GM12878 (cell line): ENCODE results near the gene LSM12. TPM values are rescaled to one million over a fixed set of nuclear protein-coding genes. Genes with fewer than 3 reads are reported as not detected.

Experiments
- ATAC-seq: fragments of 200-7000 bp; cut with Tn5 transposase; 3 replicates; pipeline ENCODE4 v1.9.1; 2020; ENCODE audit warnings: mild to moderate bottlenecking, moderate library complexity
- BruUV-seq: library from RNA; stranded (reverse); fragments of 400-500 nt; replicated peaks from 2 replicates; lab custom pipeline; 2021; lab: Mats Ljungman, UMichigan
- CTCF ChIA-PET: fragments of 300-600 bp; sonication (Branson Sonifier 250); formaldehyde crosslinking; extraction: SDS; loops from one replicate; lab custom pipeline; 2021; ENCODE audit warnings: inconsistent platforms; lab: Yijun Ruan, JAX
- POLR2A ChIA-PET: fragments of 350-600 bp; formaldehyde crosslinking; extraction: SDS; loops from one replicate; lab custom pipeline; 2021; ENCODE audit warnings: inconsistent platforms; lab: Charles Lee
- RAD21 ChIA-PET: fragments of 300-600 bp; sonication (Branson Sonifier 250); formaldehyde crosslinking; loops from one replicate; lab custom pipeline; 2023; ENCODE audit warnings: antibody characterized with exemption; ENCODE audit not compliant: unreplicated experiment; lab: Charles Lee
- SMC1A ChIA-PET: fragments of 300-600 bp; sonication (Branson Sonifier 250); formaldehyde crosslinking; loops from one replicate; lab custom pipeline; 2023; ENCODE audit not compliant: unreplicated experiment, uncharacterized antibody; lab: Charles Lee
- DNase-seq: peaks from one replicate; pipeline ENCODE4 v3.0.0-alpha.2; 2011; ENCODE audit warnings: low read depth, low spot score
- FAIRE-seq: peaks from 3 replicates; lab custom pipeline; 2011; peaks lifted over from hg19 to GRCh38; lab: Jason Lieb, UNC
- H2AFZ ChIP-seq: 2 replicates; pipeline ENCODE4 v1.6.0; 2011; ENCODE audit warnings: low read depth, low read length, control low read depth; ENCODE audit not compliant: control insufficient read depth
- H3K27ac ChIP-seq: 2 replicates; pipeline ENCODE4 v1.5.1; 2011; ENCODE audit warnings: control low read depth; ENCODE audit not compliant: control insufficient read depth, insufficient read depth
- H3K27me3 ChIP-seq, 2 experiments: replicated peaks in 1 of 2; 2 replicates each; pipeline versions ENCODE4 v1.6.0 to v1.6.1; 2011; ENCODE audit warnings: low read length in 1 of 2; ENCODE audit not compliant: control insufficient read depth in 2 of 2, insufficient read depth in 2 of 2
- H3K36me3 ChIP-seq, 2 experiments: 2 replicates each; pipeline ENCODE4 v1.5.1; 2011; ENCODE audit warnings: low read length in 1 of 2; ENCODE audit not compliant: control insufficient read depth in 2 of 2, insufficient read depth in 2 of 2
- H3K4me1 ChIP-seq: 2 replicates; pipeline ENCODE4 v1.6.1; 2011; ENCODE audit warnings: mild to moderate bottlenecking, low read length, moderate library complexity, mixed read lengths; ENCODE audit not compliant: control insufficient read depth, insufficient read depth
- H3K4me2 ChIP-seq: 2 replicates; pipeline ENCODE4 v1.6.0; 2011; ENCODE audit warnings: control low read depth; ENCODE audit not compliant: control insufficient read depth, insufficient read depth
- H3K4me3 ChIP-seq: fragments of 200-600 bp; sonication (generic); 2 replicates; pipeline ENCODE4 v1.5.1; 2016
- H3K79me2 ChIP-seq: 2 replicates; pipeline ENCODE4 v1.6.0; 2011; ENCODE audit warnings: low read length; ENCODE audit not compliant: control insufficient read depth, insufficient read depth
- H3K9ac ChIP-seq: 2 replicates; pipeline ENCODE4 v1.8.0; 2011; ENCODE audit warnings: low read length, control low read depth, mixed read lengths; ENCODE audit not compliant: control insufficient read depth, insufficient read depth
- H3K9me3 ChIP-seq: replicated peaks from 3 replicates; pipeline ENCODE4 v1.5.1; 2011; ENCODE audit warnings: mild to moderate bottlenecking, low read length; ENCODE audit not compliant: control insufficient read depth, insufficient read depth
- H4K20me1 ChIP-seq: 2 replicates; pipeline ENCODE4 v1.6.0; 2011; ENCODE audit not compliant: control insufficient read depth, insufficient read depth
- CEBPB ChIP-seq, 2 experiments: fragments of 150-350 bp in 1 of 2; IDR thresholded peaks; 2 replicates each; pipeline ENCODE4 v1.6.1; 2012 to 2014; ENCODE audit warnings: low read depth in 2 of 2, low read length in 2 of 2, borderline replicate concordance in 1 of 2, inconsistent platforms in 1 of 2
- E4F1 ChIP-seq: fragments of 450-650 bp; IDR thresholded peaks from 2 replicates; pipeline ENCODE4 v1.6.1; 2018; ENCODE audit warnings: borderline replicate concordance, mild to moderate bottlenecking; ENCODE audit not compliant: partially characterized antibody
- EZH2 ChIP-seq: IDR thresholded peaks from 2 replicates; pipeline ENCODE4 v1.6.1; 2012; ENCODE audit warnings: low read depth, mild to moderate bottlenecking, control low read depth, inconsistent platforms, low read length, borderline replicate concordance; ENCODE audit not compliant: control insufficient read depth
- JUND ChIP-seq: IDR thresholded peaks from 2 replicates; pipeline ENCODE4 v1.6.1; 2012; ENCODE audit warnings: low read depth, mild to moderate bottlenecking, low read length, improper control_type of control experiment, moderate library complexity
- KLF5 ChIP-seq: fragments of 450-650 bp; IDR thresholded peaks from 2 replicates; pipeline ENCODE4 v1.6.1; 2014; ENCODE audit warnings: mild to moderate bottlenecking; ENCODE audit not compliant: partially characterized antibody
- MTA2 ChIP-seq: fragments of 450-650 bp; IDR thresholded peaks from 2 replicates; pipeline ENCODE4 v1.6.1; 2016; ENCODE audit warnings: low read depth, mild to moderate bottlenecking, moderate library complexity
- NFIC ChIP-seq: IDR thresholded peaks from 2 replicates; pipeline ENCODE4 v1.6.1; 2012; ENCODE audit warnings: low read depth, mild to moderate bottlenecking, inconsistent platforms, low read length, moderate library complexity
- PML ChIP-seq: IDR thresholded peaks from 2 replicates; pipeline ENCODE4 v1.6.1; 2012; ENCODE audit warnings: low read length, inconsistent platforms
- RCOR1 ChIP-seq: conservative IDR thresholded peaks from 2 replicates; pipeline ENCODE4 v1.6.1; 2012; ENCODE audit warnings: low read depth, low read length, improper control_type of control experiment
- SIN3A ChIP-seq: IDR thresholded peaks from 2 replicates; pipeline ENCODE4 v1.6.1; 2012; ENCODE audit warnings: low read depth, low read length, improper control_type of control experiment
- SRF ChIP-seq, 2 experiments: IDR thresholded peaks; 2 replicates each; pipeline ENCODE4 v1.6.1; 2011; ENCODE audit warnings: low read depth in 2 of 2, low read length in 2 of 2, mild to moderate bottlenecking in 1 of 2, moderate library complexity in 1 of 2
- STAT3 ChIP-seq: IDR thresholded peaks from 2 replicates; pipeline ENCODE4 v1.6.1; 2011; ENCODE audit warnings: low read depth, low read length, improper control_type of control experiment
- USF2 ChIP-seq: IDR thresholded peaks from 2 replicates; pipeline ENCODE4 v1.6.1; 2011; ENCODE audit warnings: low read depth, low read length, improper control_type of control experiment, borderline replicate concordance
- YY1 ChIP-seq: IDR thresholded peaks from 2 replicates; pipeline ENCODE4 v1.6.1; 2011; ENCODE audit warnings: low read depth, mild to moderate bottlenecking, low read length
- ZBTB33 ChIP-seq: fragments of 450-650 bp; IDR thresholded peaks from 2 replicates; pipeline ENCODE4 v1.6.1; 2017; ENCODE audit warnings: mild to moderate bottlenecking
- ZNF274 ChIP-seq: IDR thresholded peaks from one replicate; pipeline ENCODE4 v1.8.0; 2011; ENCODE audit not compliant: insufficient read length, insufficient read depth
- ZZZ3 ChIP-seq: IDR thresholded peaks from 2 replicates; pipeline ENCODE4 v1.6.1; 2011; ENCODE audit warnings: low read depth; ENCODE audit not compliant: control insufficient read depth, insufficient read length
- WGBS: methylation state at CpG from one replicate; pipeline ENCODE4 v1.1.6; 2016; ENCODE audit warnings: low lambda C conversion rate; ENCODE audit not compliant: insufficient replicate concordance, insufficient coverage; ENCODE audit errors: missing lambda C conversion rate; 5-methylcytosine and 5-hydroxymethylcytosine counted together
- in situ Hi-C: fragments of 300-500 bp; cut with MboI; formaldehyde crosslinking; loops from 9 replicates; pipeline ENCODE4 v1.14.3; 2018; ENCODE audit warnings: mixed read lengths
- intact Hi-C: fragments of 100-400 bp; cut with micrococcal nuclease; formaldehyde crosslinking; loops from one replicate; pipeline ENCODE4 v1.14.2; 2022; ENCODE audit not compliant: unreplicated experiment
- polyA plus RNA-seq, 11 experiments: library from polyadenylated mRNA; depleted of rRNA in 4 of 11; unstranded in 6 of 11; stranded (reverse) in 5 of 11; fragments of >200 nt; fragmentation: Nextera tagmentation in 4 of 11; fragmentation: Illumina TruSeq in 1 of 11; extraction: Ambion mirVana in 4 of 11; extraction: Trizol in 1 of 11; gene quantifications; 1 replicate in 1 of 11; 2 replicates in 10 of 11; pipeline versions ENCODE4 v1.2.1 to v1.2.3, GENCODE V29; 2011 to 2016; ENCODE audit warnings: inconsistent platforms in 2 of 11, missing spikeins in 2 of 11, low read depth in 1 of 11
- total RNA-seq, 4 experiments: library from RNA; depleted of rRNA in 3 of 4; stranded (reverse); fragments of >200 nt in 3 of 4; fragmentation: Illumina TruSeq in 1 of 4; extraction: Trizol in 1 of 4; gene quantifications; 2 replicates each; pipeline versions ENCODE4 v1.2.1 to v1.2.3, GENCODE V29; 2013 to 2021

LSM12 gene
- total and polyA plus RNA-seq, 10 of the 15 experiments (the other 5 are each of a cell fraction or from before 2014, with no cell fraction given): 51.1 to 206 (median 70.8) TPM

- TF ChIP-seq ZBTB33 (no peak), USF2 (no peak)
Measured at GRCh38 chr17:44014437-44015172, 51.9 kb downstream of the LSM12 start, which contains the start of gene TMEM101 (continued).

GRCh38 chr17:44014133-44014436, 52.4 kb downstream of the LSM12 start:
- no peak for DNase-seq
- POLR2A ChIA-PET: interaction anchor here (0.8 kb wide), 1 partner anchor 13 kb away, joined by 3 read pairs; no protein-coding TSS in a partner anchor

More at GRCh38 chr17:44014133-44014436, 52.4 kb downstream of the LSM12 start:
- in situ Hi-C loops (loop anchor here (25.0 kb wide), 1 partner anchor 802 kb away; the partner anchor contains the start of gene TMEM106A), intact Hi-C loops (no loop called here)
- Histone ChIP-seq H3K27ac (peak overlapping the region; percentile 85), H3K36me3 (no peaks in the 10 kb centered on the region), H2AFZ (peak overlapping the region; percentile 100), H3K4me3 (peak overlapping the region; percentile 99), H3K9me3 (no peaks in the 10 kb centered on the region), H3K27me3 (no peaks in the 10 kb centered on the region), H4K20me1 (no peaks in the 10 kb centered on the region), H3K9ac (peak overlapping the region; percentile 96), H3K4me1 (peaks cover 12% of the 10 kb centered on the region), H3K79me2 (peaks cover 8% of the 10 kb centered on the region), H3K4me2 (peak overlapping the region; percentile 98)
- CTCF ChIA-PET: interaction anchor here (0.6 to 1.4 kb wide), 4 partner anchors 25 to 530 kb away, joined by 3 to 4 read pairs (median 4); partner anchors contain the start of gene DHX8
- SMC1A ChIA-PET: interaction anchor here (0.9 kb wide), 1 partner anchor 95 kb away, joined by 3 read pairs; no protein-coding TSS in a partner anchor
- FAIRE-seq (no peak), ATAC-seq (peak; percentile 71)
- BruUV-seq: no TSS peak
- RAD21 ChIA-PET: no interaction called here
- WGBS: 24% methylated on average over 12 of the region's 12 CpGs
- TF ChIP-seq JUND: no peak
- no peak for TF ChIP-seq KLF5
- no peak for TF ChIP-seq SRF (IDR thresholded peaks at IDR 0.05; ENCODE audit: low read depth in 2 of 2, low read length in 2 of 2)
- TF ChIP-seq YY1: no peak
- TF ChIP-seq ZNF274: no peak
- TF ChIP-seq PML: no peak
- no peak for TF ChIP-seq SIN3A
- no peak for TF ChIP-seq RCOR1
- no peak for TF ChIP-seq CEBPB (IDR thresholded peaks at IDR 0.05; ENCODE audit: borderline replicate concordance in 1 of 2, low read depth in 2 of 2, low read length in 2 of 2)
- TF ChIP-seq ZZZ3: no peak
- TF ChIP-seq NFIC: no peak
- TF ChIP-seq MTA2: no peak
- no peak for TF ChIP-seq EZH2
- no peak for TF ChIP-seq E4F1
- TF ChIP-seq STAT3: no peak
